ENCODE measurements around the gene KAZN.
"Not testable (repeated sequence)": the region's sequence is repeated elsewhere in the genome, so short reads cannot be mapped to it uniquely, and the experiment has no call there.

Gene KAZN

GRCh38 chr1:14598498-14599182, at the start of gene KAZN:
TSS of gene KAZN (plus strand) at chr1:14598685.
- DNase-seq, result no peak

GRCh38 chr1:14549897-14550620, 48.4 kb upstream of the KAZN start:
- no peak for DNase-seq

DNA sequence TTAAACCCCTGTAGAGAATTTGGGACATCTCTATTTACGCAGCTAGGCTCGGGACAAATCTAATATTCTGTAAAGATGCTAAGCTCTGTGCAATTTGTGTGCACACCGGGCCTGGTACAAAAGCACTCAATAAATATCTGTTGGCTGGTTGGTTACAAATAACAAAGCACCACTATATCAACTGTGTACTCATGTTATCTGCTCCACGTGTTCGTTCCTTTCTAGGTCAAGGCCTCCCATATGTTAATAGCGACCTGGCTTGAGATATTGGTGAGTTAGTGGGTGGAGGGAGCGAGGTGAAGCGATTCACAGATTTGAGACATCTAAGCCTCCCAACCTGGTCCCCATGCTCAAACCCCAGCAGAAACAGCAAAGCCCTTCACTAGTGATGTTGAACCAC, 47.1 kb upstream of the KAZN start:
- no peak for DNase-seq

DNA sequence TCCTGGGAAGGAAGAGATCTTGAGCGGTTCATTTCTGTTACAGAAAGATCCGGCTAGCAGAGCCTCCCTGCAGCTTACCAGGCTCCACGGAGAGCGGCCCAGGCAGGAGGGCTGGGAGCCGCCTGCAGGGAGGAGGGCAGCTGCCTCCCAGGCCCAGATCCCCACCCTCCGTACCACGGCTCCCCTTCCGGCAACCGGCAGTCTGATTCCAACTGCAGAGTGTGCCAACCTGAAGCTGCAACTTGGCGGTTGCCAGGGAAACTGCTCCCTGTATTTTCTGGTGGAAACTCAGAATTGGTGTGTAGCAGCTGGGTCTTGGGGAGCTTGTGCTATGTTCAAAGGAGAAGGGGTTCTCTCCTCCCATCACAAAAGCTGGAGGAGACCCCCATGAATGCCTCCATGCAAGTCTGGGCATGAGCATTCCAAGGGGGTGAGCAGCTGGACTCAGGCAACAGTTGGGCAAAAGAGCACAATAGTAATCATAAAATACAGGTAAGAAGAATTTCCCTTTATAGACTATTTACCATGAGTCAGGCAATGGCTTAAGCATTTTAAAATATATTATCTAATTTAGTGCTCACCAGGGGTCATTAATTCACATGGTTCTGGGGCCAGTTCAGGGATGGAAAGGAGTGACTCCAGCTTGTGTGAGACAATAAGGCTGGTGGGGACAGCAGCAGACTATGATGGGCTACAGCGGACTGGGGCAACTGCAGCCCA, 46.1 kb upstream of the KAZN start:
- DNase-seq, result no peak

- DNase-seq, result no peak
Measured at GRCh38 chr1:14553711-14554110, 44.8 kb upstream of the KAZN start.

- no peak for DNase-seq
Measured at GRCh38 chr1:14555091-14555490, 43.4 kb upstream of the KAZN start.

DNA sequence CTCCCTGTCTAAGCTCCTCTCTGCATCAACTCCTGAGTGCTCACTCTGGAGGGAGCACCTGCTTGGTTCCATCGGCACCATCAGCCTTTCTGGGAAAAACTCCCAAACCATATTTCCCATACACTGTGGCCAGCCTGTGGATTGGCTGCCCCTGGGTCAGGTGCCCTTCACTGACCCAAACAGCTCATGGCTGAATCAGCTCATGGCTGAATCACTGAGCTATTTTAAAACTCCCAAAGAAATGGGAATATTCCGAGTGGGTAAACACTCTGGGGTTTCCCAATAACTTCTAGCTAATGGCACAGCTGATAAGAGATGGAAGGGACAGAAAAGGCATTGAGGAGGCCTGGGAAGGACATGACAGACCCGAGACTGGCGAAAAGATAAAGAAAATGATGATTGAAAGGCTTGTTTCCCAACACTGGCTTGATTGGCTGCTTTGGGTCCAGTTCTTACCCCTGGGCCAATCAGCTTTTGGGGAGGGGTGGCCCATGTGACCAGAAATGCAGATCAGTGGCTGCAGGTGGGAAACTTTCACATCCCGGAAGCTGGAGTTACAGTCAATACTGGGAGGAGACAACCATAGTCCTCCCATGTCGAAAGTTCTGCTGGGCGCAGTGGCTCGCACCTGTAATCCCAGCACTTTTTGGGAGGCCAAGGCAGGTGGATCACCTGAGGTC, 37.3 kb upstream of the KAZN start:
- DNase-seq, result no peak

DNA sequence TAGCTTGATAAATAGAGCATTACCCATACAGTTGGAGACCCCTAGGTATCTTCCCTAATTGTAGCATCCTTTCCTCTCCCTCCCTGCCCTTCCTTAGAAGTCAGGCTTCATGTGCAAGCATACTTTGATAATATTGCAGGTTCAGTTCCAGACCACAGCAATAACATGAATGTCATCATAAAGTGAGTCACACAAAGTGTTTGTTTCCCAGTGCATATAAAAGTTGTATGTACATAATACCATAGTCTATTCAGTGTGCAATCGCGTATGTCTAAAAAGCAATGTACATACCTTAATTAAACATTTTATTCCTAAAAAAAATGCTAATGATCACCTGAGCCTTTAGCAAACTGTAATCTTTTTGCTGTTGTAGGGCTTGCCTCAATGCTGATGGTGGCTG, 33.4 kb upstream of the KAZN start:
- no peak for DNase-seq

DNA sequence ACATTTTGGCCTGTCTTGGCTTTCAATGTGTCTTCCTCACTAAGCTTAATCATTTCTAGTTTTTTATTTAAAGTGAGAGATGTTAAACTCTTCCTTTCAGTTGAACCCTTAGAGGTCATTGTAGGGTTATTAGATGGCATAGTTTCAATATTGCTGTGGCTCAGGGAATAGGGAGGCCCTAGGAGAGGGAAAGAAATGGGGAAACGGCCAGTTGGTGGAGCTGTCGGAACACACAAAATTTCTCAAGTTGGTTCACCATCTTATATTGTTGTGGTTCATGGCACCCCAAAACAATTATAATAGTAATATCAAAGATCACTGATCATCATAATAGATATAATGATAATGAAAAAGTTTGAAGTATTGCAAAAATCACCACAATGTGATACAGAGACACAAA, 31.4 kb upstream of the KAZN start:
- DNase-seq, result no peak

GRCh38 chr1:14567903-14568302, 30.6 kb upstream of the KAZN start:
- DNase-seq, result no peak

DNA sequence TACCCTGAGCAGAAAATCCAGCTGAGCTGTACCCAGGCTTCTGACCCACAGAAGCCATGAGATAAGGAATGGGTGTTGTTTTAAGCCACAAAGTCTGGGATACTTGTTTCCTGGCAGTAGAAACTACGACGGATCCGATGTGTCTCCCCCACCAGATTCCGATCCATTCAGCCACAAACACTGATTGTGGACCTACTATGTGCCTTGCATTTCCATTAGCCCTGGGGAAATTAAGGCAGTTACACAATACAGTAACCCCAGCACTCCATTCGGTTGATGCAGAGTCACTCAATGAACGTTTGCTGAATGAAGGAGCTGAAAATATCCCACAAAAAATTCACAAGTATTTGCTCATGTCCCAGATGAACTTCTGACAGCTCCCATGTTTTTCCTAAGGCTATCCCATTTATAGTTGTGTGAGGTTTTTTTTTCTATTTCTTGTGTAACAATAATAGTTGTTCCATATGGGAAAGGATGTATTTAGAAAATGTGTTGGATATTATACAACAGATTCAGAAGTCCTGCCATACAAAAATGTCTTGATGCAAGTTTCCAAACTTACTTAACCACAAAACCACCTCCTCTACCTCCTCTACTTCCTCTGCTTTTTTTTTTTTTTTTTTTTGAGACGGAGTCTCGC, 29.6 kb upstream of the KAZN start:
- no peak for DNase-seq

GRCh38 chr1:14570514-14570913, 28.0 kb upstream of the KAZN start:
- DNase-seq, result no peak

DNA sequence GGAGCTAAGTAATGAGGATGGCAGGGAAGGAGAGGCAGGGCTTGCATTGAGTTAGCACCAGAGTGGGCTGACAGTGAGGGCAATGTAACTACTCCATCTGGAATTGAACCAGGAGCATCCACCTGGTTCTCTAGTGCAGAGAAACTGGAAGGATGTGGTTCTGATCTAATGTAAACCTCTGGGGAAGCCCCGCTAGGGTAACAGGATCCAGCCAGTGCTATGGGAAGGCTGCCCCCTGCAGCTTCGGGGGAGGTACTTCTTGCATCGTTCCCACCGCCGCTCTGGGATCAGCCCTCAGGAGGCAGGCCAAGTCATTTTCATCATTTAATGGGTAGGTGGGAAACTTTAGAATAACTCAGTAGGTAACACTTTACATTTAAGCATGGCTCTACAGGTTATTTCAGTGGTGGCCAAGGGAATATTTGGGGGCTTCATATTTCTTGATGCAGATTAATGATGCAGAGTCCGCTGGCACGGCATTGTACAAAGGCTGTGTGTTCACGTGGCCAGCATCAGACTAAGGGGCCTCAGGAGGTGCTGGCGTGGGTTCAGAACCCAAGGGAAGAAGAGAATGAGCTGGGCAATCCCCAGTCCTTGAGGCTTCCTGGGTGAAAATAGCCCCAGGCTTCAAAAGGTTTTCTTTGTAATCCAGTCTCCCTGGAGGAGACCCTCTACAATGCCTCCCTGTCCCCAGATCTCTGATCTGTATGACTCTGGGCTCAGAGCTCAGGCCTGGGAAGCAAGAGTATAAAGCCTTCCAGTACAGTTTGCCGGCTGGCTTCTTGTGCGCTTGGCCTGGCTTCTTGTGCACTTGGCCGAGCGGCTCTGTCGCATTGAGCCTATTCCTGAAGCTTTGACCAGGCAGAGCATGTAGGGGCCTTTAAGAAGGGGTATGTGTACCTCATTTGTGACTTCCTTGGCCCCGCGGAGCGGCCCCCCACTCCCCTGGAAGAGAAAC, 26.4 kb upstream of the KAZN start:
- no peak for DNase-seq

DNA sequence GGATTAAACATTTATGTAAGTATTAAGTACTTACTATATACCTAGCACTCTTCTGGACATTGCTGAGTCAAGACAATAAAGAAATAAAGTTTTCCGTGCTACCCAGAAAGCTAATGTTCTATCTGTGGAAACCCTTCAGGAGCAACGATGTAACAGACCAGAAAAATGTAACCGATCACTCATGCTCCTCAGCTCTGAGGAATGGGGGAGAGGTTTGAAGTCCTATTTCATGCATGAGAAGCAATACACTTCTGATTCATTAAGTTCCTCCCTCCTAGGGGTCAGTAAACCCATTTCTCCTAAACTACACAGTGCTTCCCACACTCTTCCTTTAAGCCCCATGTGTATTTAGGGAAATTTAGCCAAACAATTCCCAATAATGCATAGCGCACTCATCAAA, 25.6 kb upstream of the KAZN start:
- no peak for DNase-seq

GRCh38 chr1:14576155-14576554, 22.3 kb upstream of the KAZN start:
- no peak for DNase-seq

DNA sequence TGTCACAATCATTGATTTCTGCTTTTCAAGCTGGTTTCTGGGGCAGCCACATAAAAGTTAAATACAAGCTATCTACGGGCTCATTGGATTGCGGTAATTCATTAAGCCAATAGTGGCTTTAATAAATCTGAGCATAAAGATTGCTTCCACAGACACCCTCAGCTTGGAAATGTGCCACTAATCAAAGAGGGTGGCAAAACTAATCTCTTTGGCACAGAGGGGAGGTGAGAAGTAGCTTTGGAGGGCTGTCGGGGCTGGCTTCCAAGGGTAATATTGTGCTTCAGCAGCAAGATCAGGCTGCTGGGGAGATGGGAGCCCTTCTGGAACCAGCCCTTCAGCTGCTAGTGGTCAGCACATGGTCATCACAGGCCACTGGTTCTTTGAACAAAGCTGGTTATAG, 21.2 kb upstream of the KAZN start:
- DNase-seq, result no peak

DNA sequence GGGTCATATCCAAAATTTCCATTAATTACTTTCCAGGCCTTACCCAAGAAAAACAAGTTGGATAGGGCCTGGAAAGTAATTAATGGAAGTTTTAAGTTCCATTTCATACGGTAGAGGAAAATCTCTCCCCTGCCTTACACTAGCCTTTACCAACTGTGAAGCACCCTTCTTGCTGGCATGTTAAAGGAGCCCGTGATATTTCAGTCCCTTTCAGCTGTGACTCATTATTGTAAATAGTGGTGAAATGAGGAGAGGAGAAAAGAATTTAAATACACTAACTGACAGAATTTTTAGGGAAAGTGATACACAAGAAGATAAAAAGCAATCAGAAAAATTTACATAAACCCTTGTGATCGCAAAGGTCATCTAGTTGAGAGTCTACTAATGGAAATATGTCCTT, 20.3 kb upstream of the KAZN start:
- DNase-seq, result no peak

DNA sequence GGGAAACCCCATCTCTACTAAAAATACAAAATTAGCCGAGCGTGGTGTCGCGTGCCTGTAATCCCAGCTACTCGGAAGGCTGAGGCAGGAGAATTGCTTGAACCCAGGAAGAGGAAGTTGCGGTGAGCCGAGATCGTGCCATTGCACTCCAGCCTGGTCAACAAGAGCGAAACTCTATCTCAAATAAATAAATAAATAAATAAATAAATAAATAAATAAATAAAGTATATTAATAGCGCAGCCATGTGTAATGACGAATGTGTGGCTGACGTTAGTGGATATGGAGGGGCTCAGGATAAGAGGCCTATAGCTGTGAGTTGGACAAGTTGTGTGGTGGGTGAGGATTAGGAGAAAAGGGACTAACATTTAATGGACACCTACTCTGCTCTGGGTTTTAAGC, 18.2 kb upstream of the KAZN start:
- not testable (repeated sequence) for DNase-seq

GRCh38 chr1:14580986-14581385, 17.5 kb upstream of the KAZN start:
- no peak for DNase-seq

GRCh38 chr1:14583788-14584187, 14.7 kb upstream of the KAZN start:
- DNase-seq, result no peak

DNA sequence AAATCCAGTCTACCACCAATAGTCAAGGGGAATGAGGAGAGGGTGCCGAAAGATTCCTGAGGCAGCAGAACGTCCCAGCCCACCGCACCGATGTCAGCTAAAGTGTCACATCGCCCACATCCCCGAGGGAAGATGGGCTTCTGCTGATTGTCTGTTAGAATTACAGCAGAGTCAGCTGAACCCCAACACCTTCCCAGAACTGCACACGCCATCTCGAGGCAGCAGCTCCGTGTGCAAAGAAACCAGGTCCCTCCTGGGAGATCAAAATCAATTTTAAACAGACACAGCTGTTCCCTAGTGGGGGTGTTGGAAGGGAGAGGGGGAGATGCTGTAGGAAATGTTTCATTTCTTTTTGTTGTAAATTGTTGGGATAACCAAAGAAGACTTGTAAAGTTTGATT, 12.8 kb upstream of the KAZN start:
- no peak for DNase-seq

Data from KG1 (cell line).